Measurements from ENCODE around the gene NKD1. TPM values are rescaled to one million over a fixed set of nuclear protein-coding genes. Genes with fewer than 3 reads are reported as not detected.

NKD1 gene
- total and polyA plus RNA-seq, 8 donors = 0.44 to 284 (median 2.1) TPM

GRCh38 chr16:50613281-50613963 lies 65.2 kb downstream of the NKD1 start:
- 57 to 72% (median 66%) methylated on average over 20 of the region's 20 CpGs for WGBS, 5 donors
- H3K27me3 ChIP-seq = no peaks in the 10 kb centered on the region
- peak overlapping the region in 4 of 5 donors; percentile 54 to 83 (median 74) for H3K27ac ChIP-seq
- peak in 1 of 2 donors; percentile 70 for DNase-seq
- TF ChIP-seq, protein P1, sequence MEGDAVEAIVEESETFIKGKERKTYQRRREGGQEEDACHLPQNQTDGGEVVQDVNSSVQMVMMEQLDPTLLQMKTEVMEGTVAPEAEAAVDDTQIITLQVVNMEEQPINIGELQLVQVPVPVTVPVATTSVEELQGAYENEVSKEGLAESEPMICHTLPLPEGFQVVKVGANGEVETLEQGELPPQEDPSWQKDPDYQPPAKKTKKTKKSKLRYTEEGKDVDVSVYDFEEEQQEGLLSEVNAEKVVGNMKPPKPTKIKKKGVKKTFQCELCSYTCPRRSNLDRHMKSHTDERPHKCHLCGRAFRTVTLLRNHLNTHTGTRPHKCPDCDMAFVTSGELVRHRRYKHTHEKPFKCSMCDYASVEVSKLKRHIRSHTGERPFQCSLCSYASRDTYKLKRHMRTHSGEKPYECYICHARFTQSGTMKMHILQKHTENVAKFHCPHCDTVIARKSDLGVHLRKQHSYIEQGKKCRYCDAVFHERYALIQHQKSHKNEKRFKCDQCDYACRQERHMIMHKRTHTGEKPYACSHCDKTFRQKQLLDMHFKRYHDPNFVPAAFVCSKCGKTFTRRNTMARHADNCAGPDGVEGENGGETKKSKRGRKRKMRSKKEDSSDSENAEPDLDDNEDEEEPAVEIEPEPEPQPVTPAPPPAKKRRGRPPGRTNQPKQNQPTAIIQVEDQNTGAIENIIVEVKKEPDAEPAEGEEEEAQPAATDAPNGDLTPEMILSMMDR (IDR thresholded peaks at IDR 0.05) = no peak
- TF ChIP-seq POLR2A (IDR thresholded peaks at IDR 0.05) = no peak
- TF ChIP-seq EP300 (IDR thresholded peaks at IDR 0.05) = no peak
- TF ChIP-seq POLR2AphosphoS5 (IDR thresholded peaks at IDR 0.05) = peak in 1 of 3 donors; percentile 7
- H3K9me3 ChIP-seq = no peaks in the 10 kb centered on the region
- H3K4me1 ChIP-seq = peaks cover 24 to 88% (median 61%) of the 10 kb centered on the region in 4 donors
- no peaks in the 10 kb centered on the region for H3K36me3 ChIP-seq
- peak overlapping the region in 1 of 4 donors; percentile 7 for H3K4me3 ChIP-seq
- intact Hi-C loops (cut with DNase I; ENCODE audit: low total_unique reads) = no loop called here

DNA sequence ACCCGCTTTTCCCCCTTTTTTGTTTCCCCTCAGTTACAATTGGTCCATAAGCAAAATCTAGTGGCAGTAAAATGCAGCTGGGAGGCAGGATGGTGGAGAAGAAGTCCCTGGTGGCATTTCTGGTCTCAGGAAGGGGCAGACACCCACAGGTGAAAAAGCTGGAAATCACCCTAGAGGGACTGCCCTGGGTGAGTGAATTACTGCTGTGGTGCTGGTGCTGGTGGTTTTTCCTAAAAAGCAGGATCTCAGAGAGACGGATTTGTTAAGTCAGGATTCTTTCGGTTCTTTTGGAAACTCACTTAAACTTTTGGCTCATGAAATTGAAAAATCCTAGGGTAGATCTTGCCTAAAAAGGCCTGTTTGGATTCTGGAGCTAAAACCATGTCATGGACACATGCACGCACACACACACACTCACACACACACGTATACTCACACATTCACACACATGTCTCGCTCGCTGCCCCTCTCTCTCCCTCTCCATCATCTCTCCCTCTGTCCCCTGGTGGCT lies 65.8 kb downstream of the NKD1 start:
- H3K4me3 ChIP-seq = no peak overlapping the region

GRCh38 chr16:50614955-50615724 lies 66.9 kb downstream of the NKD1 start:
- no peaks in the 10 kb centered on the region for H3K27me3 ChIP-seq
- H3K36me3 ChIP-seq = no peaks in the 10 kb centered on the region
- H3K9me3 ChIP-seq = no peaks in the 10 kb centered on the region
- intact Hi-C loops (cut with DNase I; ENCODE audit: low total_unique reads) = no loop called here
- peaks cover 24 to 76% (median 59%) of the 10 kb centered on the region in 4 donors for H3K4me1 ChIP-seq
- no peak for TF ChIP-seq POLR2AphosphoS5 (IDR thresholded peaks at IDR 0.05)
- TF ChIP-seq, protein P1 (IDR thresholded peaks at IDR 0.05) = no peak
- no peak for TF ChIP-seq POLR2A (IDR thresholded peaks at IDR 0.05)
- no peak for TF ChIP-seq EP300 (IDR thresholded peaks at IDR 0.05)
- peak overlapping the region in 3 of 5 donors; percentile 31 to 83 (median 54) for H3K27ac ChIP-seq
- DNase-seq = no peak
- H3K4me3 ChIP-seq = no peak overlapping the region
- 71 to 87% (median 76%) methylated on average over 7 of the region's 7 CpGs for WGBS, 5 donors

More for the DNA sequence above, 65.8 kb downstream of the NKD1 start:
- TF ChIP-seq, protein P1 (IDR thresholded peaks at IDR 0.05) = no peak
- TF ChIP-seq POLR2AphosphoS5 (IDR thresholded peaks at IDR 0.05) (no peak), EP300 (IDR thresholded peaks at IDR 0.05) (no peak), POLR2A (IDR thresholded peaks at IDR 0.05) (no peak)
- intact Hi-C loops (cut with DNase I; ENCODE audit: low total_unique reads) = no loop called here
- no peaks in the 10 kb centered on the region for H3K27me3 ChIP-seq
- peak in 1 of 2 donors; percentile 48 for DNase-seq
- H3K4me1 ChIP-seq = peaks cover 24 to 87% (median 61%) of the 10 kb centered on the region in 4 donors
- 67 to 85% (median 75%) methylated on average over 7 of the region's 7 CpGs for WGBS, 5 donors
- peak overlapping the region in 4 of 5 donors; percentile 54 to 83 (median 74) for H3K27ac ChIP-seq
- no peaks in the 10 kb centered on the region for H3K9me3 ChIP-seq
- H3K36me3 ChIP-seq = no peaks in the 10 kb centered on the region

GRCh38 chr16:50615891-50616290 lies 67.7 kb downstream of the NKD1 start:
- Histone ChIP-seq H3K27me3 (no peaks in the 10 kb centered on the region), H3K36me3 (no peaks in the 10 kb centered on the region), H3K4me3 (no peak overlapping the region), H3K4me1 (peaks cover 17 to 69% (median 53%) of the 10 kb centered on the region in 4 donors), H3K27ac (peak overlapping the region in 2 of 5 donors; percentile 31 to 83), H3K9me3 (no peaks in the 10 kb centered on the region)
- TF ChIP-seq POLR2A (IDR thresholded peaks at IDR 0.05) (no peak), POLR2AphosphoS5 (IDR thresholded peaks at IDR 0.05) (no peak), EP300 (IDR thresholded peaks at IDR 0.05) (no peak)
- TF ChIP-seq, protein P1 (IDR thresholded peaks at IDR 0.05) = no peak
- intact Hi-C loops (cut with DNase I; ENCODE audit: low total_unique reads) = no loop called here
- peak in 1 of 2 donors; percentile 70 for DNase-seq
- 40 to 52% (median 43%) methylated on average over 5 of the region's 5 CpGs for WGBS, 5 donors

All from stomach (tissue), 9 donors.